GM18861 (cell line): Measurements from ENCODE around the gene SANBR.
A peak's percentile ranks its signal among the peaks of the same experiment; 100 is the strongest.
"Not testable (repeated sequence)": the region's sequence is repeated elsewhere in the genome, so short reads cannot be mapped to it uniquely, and the experiment has no call there.

Source experiments
- ATAC-seq: cut with Tn5 transposase; IDR thresholded peaks from one replicate; pipeline ENCODE4 v1.9.1; 2021; ENCODE audit not compliant: unreplicated experiment

Gene SANBR

GRCh38 chr2:61065714-61066709, at the start of gene SANBR:
Gene SANBR, plus strand, starts transcription at chr2:61065871. Its CDS starts 4,480 bp downstream, at chr2:61070351.
- ATAC-seq: peak; percentile 89

- ATAC-seq: no peak
Measured at GRCh38 chr2:61015976-61016375, 49.7 kb upstream of the SANBR start.

- ATAC-seq: peak; percentile 8
Measured at GRCh38 chr2:61016392-61017002, 49.2 kb upstream of the SANBR start.

GRCh38 chr2:61017003-61017555, 48.6 kb upstream of the SANBR start:
- peak; percentile 46 for ATAC-seq

- peak; percentile 57 for ATAC-seq
Measured at GRCh38 chr2:61017556-61018317, 47.9 kb upstream of the SANBR start, which contains the start of the genes PEX13 and PUS10. Gene PEX13, plus strand, starts transcription at chr2:61017720. Its CDS starts 40 bp downstream, at chr2:61017760. Gene PUS10, minus strand, starts transcription at chr2:61018255. Its CDS starts 6,365 bp downstream, at chr2:61011890.

- ATAC-seq: peak; percentile 4
Measured at GRCh38 chr2:61018318-61018755, 47.3 kb upstream of the SANBR start.

- no peak for ATAC-seq
Measured at GRCh38 chr2:61018798-61019197, 46.9 kb upstream of the SANBR start.

GRCh38 chr2:61021228-61021660, 44.4 kb upstream of the SANBR start:
- no peak for ATAC-seq

GRCh38 chr2:61023670-61024069, 42.0 kb upstream of the SANBR start:
- no peak for ATAC-seq

- no peak for ATAC-seq
Measured at GRCh38 chr2:61029533-61029932, 36.1 kb upstream of the SANBR start.

- ATAC-seq: not testable (repeated sequence)
Measured at GRCh38 chr2:61034592-61034991, 31.1 kb upstream of the SANBR start.

- ATAC-seq: not testable (repeated sequence)
Measured at GRCh38 chr2:61036643-61037042, 29.0 kb upstream of the SANBR start.

GRCh38 chr2:61042807-61043206, 22.9 kb upstream of the SANBR start:
- no peak for ATAC-seq

- no peak for ATAC-seq
Measured at GRCh38 chr2:61044636-61045035, 21.0 kb upstream of the SANBR start.

GRCh38 chr2:61045226-61045625, 20.4 kb upstream of the SANBR start:
- ATAC-seq: no peak

- ATAC-seq: no peak
Measured at GRCh38 chr2:61045999-61046398, 19.7 kb upstream of the SANBR start.

GRCh38 chr2:61055557-61055956, 10.1 kb upstream of the SANBR start:
- ATAC-seq: no peak

- no peak for ATAC-seq
Measured at GRCh38 chr2:61057562-61057961, 8.1 kb upstream of the SANBR start.

GRCh38 chr2:61059382-61059781, 6.3 kb upstream of the SANBR start:
- no peak for ATAC-seq

- ATAC-seq: no peak
Measured at GRCh38 chr2:61074100-61074499, 8.4 kb downstream of the SANBR start.

GRCh38 chr2:61085883-61086282, 20.2 kb downstream of the SANBR start:
- no peak for ATAC-seq
